ENCODE measurements around the gene RSF1.
"Not testable (repeated sequence)": the region's sequence is repeated elsewhere in the genome, so short reads cannot be mapped to it uniquely, and the experiment has no call there.

The RSF1 gene

GRCh38 chr11:77633926-77634325, 186.6 kb downstream of the RSF1 start:
- in situ Hi-C loops (cut with MboI; ENCODE audit: low sequenced_read_pairs), result not testable (repeated sequence)

DNA sequence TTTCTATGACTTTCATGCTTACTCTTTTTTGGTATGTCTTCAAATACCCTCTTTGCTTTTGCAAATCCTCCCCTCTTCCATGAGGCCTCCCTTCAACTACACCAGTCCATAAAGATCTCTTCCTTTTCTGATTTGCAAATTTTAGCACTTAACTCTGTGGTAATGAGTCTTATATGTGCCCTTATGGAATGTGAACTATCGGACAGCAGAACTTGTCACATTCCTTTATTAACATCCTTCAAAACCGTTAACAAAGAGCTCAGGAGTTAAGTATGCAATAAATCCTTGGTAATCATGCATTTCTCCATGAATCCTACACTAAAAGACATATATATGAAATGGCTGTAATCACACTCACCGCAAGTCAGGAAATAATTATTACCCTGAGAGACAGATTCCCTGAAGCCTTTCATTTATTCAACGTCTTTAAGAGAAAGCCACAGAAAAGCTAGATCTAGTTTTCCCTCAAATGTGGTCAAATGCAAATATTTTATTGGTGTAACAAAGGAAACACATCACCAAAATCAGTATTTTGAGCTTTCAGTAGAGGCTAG, 190.3 kb downstream of the RSF1 start:
- in situ Hi-C loops (cut with MboI; ENCODE audit: low sequenced_read_pairs), result no loop called here

DNA sequence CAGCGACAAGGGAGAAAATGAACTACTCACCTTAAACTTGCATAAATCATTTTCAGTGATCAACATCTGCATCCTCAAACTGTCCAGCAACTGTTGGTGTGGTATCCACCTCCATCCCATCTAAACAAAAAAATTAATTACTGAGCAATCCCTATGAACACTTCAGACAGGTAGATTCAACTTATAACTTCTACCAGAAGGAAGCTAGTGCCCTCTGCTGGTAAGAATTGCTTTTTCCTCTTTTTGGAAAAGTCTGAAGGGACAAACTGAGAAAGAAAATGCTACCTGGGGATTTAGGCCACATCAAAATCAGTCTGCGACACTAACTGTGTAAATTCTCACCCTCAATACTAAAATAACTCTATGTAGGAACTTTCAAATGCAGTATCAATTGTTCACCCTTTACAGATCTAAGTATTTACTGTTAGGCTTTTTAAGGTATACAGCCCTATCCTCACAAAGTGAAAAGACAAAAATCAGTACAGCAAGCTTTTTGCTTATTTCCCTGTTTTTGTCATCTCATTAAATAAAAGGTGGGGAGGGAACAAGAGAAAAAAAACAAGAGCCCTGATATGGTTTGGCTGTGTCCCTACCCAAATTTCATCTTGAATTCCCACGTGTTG, 200.8 kb downstream of the RSF1 start:
- in situ Hi-C loops (cut with MboI; ENCODE audit: low sequenced_read_pairs), result no loop called here

GRCh38 chr11:77617892-77618291, 202.6 kb downstream of the RSF1 start:
- in situ Hi-C loops (cut with MboI; ENCODE audit: low sequenced_read_pairs), result no loop called here

- in situ Hi-C loops (cut with MboI; ENCODE audit: low sequenced_read_pairs), result no loop called here
Measured at GRCh38 chr11:77611921-77612320, 208.6 kb downstream of the RSF1 start.

All from HL-60/S4 treated with phorbol 12-myristate 13-acetate at 8.2 ng/mL for 4 days and 3 days (cell line).